ENCODE measurements around the gene DNAI2. TPM values are rescaled to one million over a fixed set of nuclear protein-coding genes. Genes with fewer than 3 reads are reported as not detected.

DNAI2 gene
- polyA plus RNA-seq, 1 donor from 2014 or later, result not detected

DNA sequence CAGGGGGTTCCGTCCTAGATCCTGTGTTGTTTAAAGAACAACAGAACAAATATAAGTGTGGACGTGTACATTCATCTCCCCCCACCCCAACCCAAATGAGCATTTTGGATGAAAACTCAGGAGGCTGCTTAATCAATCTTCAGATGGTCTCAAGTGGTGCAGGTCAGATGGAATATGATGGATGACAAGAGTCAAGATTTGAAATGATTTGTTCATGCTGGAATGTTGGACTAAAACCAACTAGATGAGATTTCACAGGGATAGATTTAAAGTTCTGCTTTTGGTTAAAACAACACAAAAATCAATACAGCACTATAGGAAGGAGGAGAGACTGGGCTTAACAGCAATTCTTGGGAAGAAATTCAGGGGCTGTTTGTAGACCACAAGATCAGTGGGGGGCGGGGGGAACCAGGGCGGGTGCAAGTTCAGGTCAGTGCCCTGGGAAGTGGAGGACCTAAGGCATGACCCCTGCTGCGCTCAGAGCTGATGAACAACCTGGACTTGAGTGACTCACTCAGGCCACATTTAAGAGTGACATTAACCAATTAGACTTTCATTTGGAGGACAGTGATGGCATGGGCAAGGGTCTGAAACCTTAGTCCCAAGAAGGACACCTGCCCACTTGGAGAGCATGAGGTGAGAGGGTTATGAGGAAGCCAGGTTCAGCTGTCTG is 45.6 kb upstream of the DNAI2 start:
- no peak overlapping the region for H3K27ac ChIP-seq (ENCODE audit: low read length)

GRCh38 chr17:74230896-74231295 is 43.1 kb upstream of the DNAI2 start:
- H3K4me2 ChIP-seq (ENCODE audit: low read length), result no peak overlapping the region
- no peak overlapping the region for H3K9ac ChIP-seq (ENCODE audit: low read length)
- H3K27ac ChIP-seq (ENCODE audit: low read length), result no peak overlapping the region
- H3K9me3 ChIP-seq (ENCODE audit: low read length), result no peaks in the 10 kb centered on the region
- no peaks in the 10 kb centered on the region for H3F3A ChIP-seq (ENCODE audit: insufficient read depth, low read length, poor library complexity, severe bottlenecking)
- no peaks in the 10 kb centered on the region for H3K9me2 ChIP-seq (ENCODE audit: insufficient read depth, low read length)
- no peaks in the 10 kb centered on the region for H3K36me3 ChIP-seq (ENCODE audit: insufficient read depth, low read length)
- no peaks in the 10 kb centered on the region for H4K20me1 ChIP-seq (ENCODE audit: insufficient read depth)
- H3K27me3 ChIP-seq (ENCODE audit: insufficient read depth, low read depth, low read length), result no peaks in the 10 kb centered on the region
- no peak overlapping the region for H2AFZ ChIP-seq (ENCODE audit: low read depth, low read length)
- H3K4me3 ChIP-seq (ENCODE audit: low read length), result no peak overlapping the region
- no peaks in the 10 kb centered on the region for H3K79me2 ChIP-seq (replicated peaks; ENCODE audit: insufficient read depth, low read length)
- no peak for TF ChIP-seq RAD21 (conservative IDR thresholded peaks at IDR 0.05)
- no peak for TF ChIP-seq SMC3 (conservative IDR thresholded peaks at IDR 0.05; ENCODE audit: poor library complexity)
- TF ChIP-seq, protein P1, sequence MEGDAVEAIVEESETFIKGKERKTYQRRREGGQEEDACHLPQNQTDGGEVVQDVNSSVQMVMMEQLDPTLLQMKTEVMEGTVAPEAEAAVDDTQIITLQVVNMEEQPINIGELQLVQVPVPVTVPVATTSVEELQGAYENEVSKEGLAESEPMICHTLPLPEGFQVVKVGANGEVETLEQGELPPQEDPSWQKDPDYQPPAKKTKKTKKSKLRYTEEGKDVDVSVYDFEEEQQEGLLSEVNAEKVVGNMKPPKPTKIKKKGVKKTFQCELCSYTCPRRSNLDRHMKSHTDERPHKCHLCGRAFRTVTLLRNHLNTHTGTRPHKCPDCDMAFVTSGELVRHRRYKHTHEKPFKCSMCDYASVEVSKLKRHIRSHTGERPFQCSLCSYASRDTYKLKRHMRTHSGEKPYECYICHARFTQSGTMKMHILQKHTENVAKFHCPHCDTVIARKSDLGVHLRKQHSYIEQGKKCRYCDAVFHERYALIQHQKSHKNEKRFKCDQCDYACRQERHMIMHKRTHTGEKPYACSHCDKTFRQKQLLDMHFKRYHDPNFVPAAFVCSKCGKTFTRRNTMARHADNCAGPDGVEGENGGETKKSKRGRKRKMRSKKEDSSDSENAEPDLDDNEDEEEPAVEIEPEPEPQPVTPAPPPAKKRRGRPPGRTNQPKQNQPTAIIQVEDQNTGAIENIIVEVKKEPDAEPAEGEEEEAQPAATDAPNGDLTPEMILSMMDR (IDR thresholded peaks at IDR 0.05; ENCODE audit: poor library complexity, severe bottlenecking), result no peak
- no peak for TF ChIP-seq EZH2 (IDR thresholded peaks at IDR 0.05; ENCODE audit: borderline replicate concordance, insufficient read depth, low read length, poor library complexity, severe bottlenecking)
- no peak for TF ChIP-seq EP300 (conservative IDR thresholded peaks at IDR 0.05; ENCODE audit: poor library complexity, severe bottlenecking)
- TF ChIP-seq MXI1 (conservative IDR thresholded peaks at IDR 0.05; ENCODE audit: poor library complexity, severe bottlenecking), result no peak

More for the DNA sequence above, 45.6 kb upstream of the DNAI2 start:
- Histone ChIP-seq H3F3A (ENCODE audit: insufficient read depth, low read length, poor library complexity, severe bottlenecking) (no peaks in the 10 kb centered on the region), H2AFZ (ENCODE audit: low read depth, low read length) (no peak overlapping the region), H3K4me3 (ENCODE audit: low read length) (no peak overlapping the region), H3K27me3 (ENCODE audit: insufficient read depth, low read depth, low read length) (no peaks in the 10 kb centered on the region), H4K20me1 (ENCODE audit: insufficient read depth) (no peaks in the 10 kb centered on the region), H3K36me3 (ENCODE audit: insufficient read depth, low read length) (no peaks in the 10 kb centered on the region), H3K9me2 (ENCODE audit: insufficient read depth, low read length) (no peaks in the 10 kb centered on the region), H3K79me2 (replicated peaks; ENCODE audit: insufficient read depth, low read length) (no peaks in the 10 kb centered on the region), H3K9ac (ENCODE audit: low read length) (no peak overlapping the region), H3K9me3 (ENCODE audit: low read length) (no peaks in the 10 kb centered on the region), H3K4me2 (ENCODE audit: low read length) (no peak overlapping the region)
- TF ChIP-seq REST (IDR thresholded peaks at IDR 0.05; ENCODE audit: borderline replicate concordance), result no peak
- TF ChIP-seq SMC3 (conservative IDR thresholded peaks at IDR 0.05; ENCODE audit: poor library complexity), result no peak
- no peak for TF ChIP-seq TAF1 (IDR thresholded peaks at IDR 0.05; ENCODE audit: low read depth)
- TF ChIP-seq MXI1 (conservative IDR thresholded peaks at IDR 0.05; ENCODE audit: poor library complexity, severe bottlenecking), result no peak
- TF ChIP-seq, protein P1 (IDR thresholded peaks at IDR 0.05; ENCODE audit: poor library complexity, severe bottlenecking), result no peak
- no peak for TF ChIP-seq RAD21 (conservative IDR thresholded peaks at IDR 0.05)
- no peak for TF ChIP-seq EP300 (conservative IDR thresholded peaks at IDR 0.05; ENCODE audit: poor library complexity, severe bottlenecking)
- TF ChIP-seq EZH2 (IDR thresholded peaks at IDR 0.05; ENCODE audit: borderline replicate concordance, insufficient read depth, low read length, poor library complexity, severe bottlenecking), result no peak
- no peak for TF ChIP-seq POLR2AphosphoS5 (IDR thresholded peaks at IDR 0.05)

Measured in neural cell (in vitro differentiated cells).